ENCODE data around the gene RALY. TPM values are rescaled to one million over a fixed set of nuclear protein-coding genes. Genes with fewer than 3 reads are reported as not detected.

Gene RALY
- total RNA-seq, 1 experiment from 2014 or later: 164 TPM

- ChIA-PET CTCF (no interaction called here), POLR2A (interaction anchor here (0.6 kb wide), 1 partner anchor 66 kb away, joined by 3 read pairs; no protein-coding TSS in a partner anchor)
- Histone ChIP-seq H3K27ac (ENCODE audit: low read length) (no peak overlapping the region), H3K4me1 (ENCODE audit: control insufficient read depth, insufficient read depth, low read length) (peaks cover 24% of the 10 kb centered on the region), H3K9me3 (ENCODE audit: control insufficient read depth, insufficient read depth, low read depth, low read length) (no peaks in the 10 kb centered on the region), H3K4me3 (ENCODE audit: low read depth in 2 of 2, low read length in 2 of 2) (no peak overlapping the region), H3K27me3 (ENCODE audit: control insufficient read depth, insufficient read depth, low read length) (no peaks in the 10 kb centered on the region), H3K36me3 (ENCODE audit: control insufficient read depth, insufficient read depth, low read length) (no peaks in the 10 kb centered on the region)
- ATAC-seq: no peak
- in situ Hi-C loops (cut with HindIII; ENCODE audit: low pct_unique_long_range_greater_than_20kb, low sequenced_read_pairs) (no loop called here), intact Hi-C loops (cut with micrococcal nuclease; ENCODE audit: unreplicated experiment) (no loop called here)
- BruUV-seq (replicated peaks): no TSS peak
- no peak for DNase-seq (ENCODE audit: low read depth, low spot score)
- TF ChIP-seq POLR2AphosphoS5 (IDR thresholded peaks at IDR 0.05; ENCODE audit: low read depth, low read length) (no peak), SIN3A (IDR thresholded peaks at IDR 0.05; ENCODE audit: borderline replicate concordance, insufficient read depth, low read depth, low read length) (no peak), CTCF (IDR thresholded peaks at IDR 0.05) (no peak), REST (IDR thresholded peaks at IDR 0.05; ENCODE audit: insufficient read depth in 1 of 2, low read depth in 2 of 2, low read length in 1 of 2) (no peak), TCF7L2 (IDR thresholded peaks at IDR 0.05; ENCODE audit: low read depth, low read length) (no peak)
Observed at GRCh38 chr20:34004227-34004626, 10.5 kb downstream of the RALY start.

GRCh38 chr20:34004790-34005457 lies 11.2 kb downstream of the RALY start:
- ATAC-seq (no peak), DNase-seq (ENCODE audit: low read depth, low spot score) (no peak)
- Histone ChIP-seq H3K4me3 (ENCODE audit: low read depth in 2 of 2, low read length in 2 of 2) (no peak overlapping the region), H3K9me3 (ENCODE audit: control insufficient read depth, insufficient read depth, low read depth, low read length) (no peaks in the 10 kb centered on the region), H3K27ac (ENCODE audit: low read length) (no peak overlapping the region), H3K27me3 (ENCODE audit: control insufficient read depth, insufficient read depth, low read length) (no peaks in the 10 kb centered on the region), H3K36me3 (ENCODE audit: control insufficient read depth, insufficient read depth, low read length) (no peaks in the 10 kb centered on the region), H3K4me1 (ENCODE audit: control insufficient read depth, insufficient read depth, low read length) (peaks cover 24% of the 10 kb centered on the region)
- in situ Hi-C loops (cut with HindIII; ENCODE audit: low pct_unique_long_range_greater_than_20kb, low sequenced_read_pairs) (no loop called here), intact Hi-C loops (cut with micrococcal nuclease; ENCODE audit: unreplicated experiment) (no loop called here)
- TF ChIP-seq SIN3A (IDR thresholded peaks at IDR 0.05; ENCODE audit: borderline replicate concordance, insufficient read depth, low read depth, low read length): no peak
- no peak for TF ChIP-seq TCF7L2 (IDR thresholded peaks at IDR 0.05; ENCODE audit: low read depth, low read length)
- no peak for TF ChIP-seq CTCF (IDR thresholded peaks at IDR 0.05)
- no peak for TF ChIP-seq POLR2AphosphoS5 (IDR thresholded peaks at IDR 0.05; ENCODE audit: low read depth, low read length)
- TF ChIP-seq REST (IDR thresholded peaks at IDR 0.05; ENCODE audit: insufficient read depth in 1 of 2, low read depth in 2 of 2, low read length in 1 of 2): no peak
- ChIA-PET CTCF (no interaction called here), POLR2A (interaction anchor here (0.6 kb wide), 2 partner anchors 66 to 116 kb away, joined by 3 read pairs; no protein-coding TSS in a partner anchor)
- no TSS peak for BruUV-seq (replicated peaks)
